AG20443 (cell line): ENCODE results near the gene HMSD.

Source experiments
- DNase-seq: peaks from one replicate; pipeline ENCODE4 v3.0.0; 2012; ENCODE audit warnings: low spot score, mixed read lengths

Gene HMSD

DNA sequence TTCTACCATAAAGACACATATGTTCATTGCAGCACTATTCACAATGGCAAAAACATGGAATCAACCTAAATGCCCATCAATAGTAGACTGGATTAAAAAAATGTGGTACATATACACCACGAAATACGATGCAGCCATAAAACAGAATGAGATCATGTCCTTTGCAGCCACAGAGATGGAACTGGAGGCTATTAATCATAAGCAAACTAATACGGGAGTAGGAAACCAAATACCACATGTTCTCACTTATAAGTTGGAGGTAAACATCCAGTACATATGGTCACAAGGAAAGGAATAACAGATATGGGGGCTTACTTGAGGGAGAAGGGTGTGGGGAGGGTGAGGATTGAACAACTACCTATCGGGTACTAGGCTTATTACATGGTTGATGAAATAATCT lies 7.7 kb downstream of the HMSD start:
- no peak for DNase-seq

GRCh38 chr18:63960891-63961290 lies 11.8 kb downstream of the HMSD start:
- no peak for DNase-seq

GRCh38 chr18:63961435-63961980 lies 12.4 kb downstream of the HMSD start:
- DNase-seq: no peak

- DNase-seq: no peak
These were observed 13.0 kb downstream of the HMSD start for GRCh38 chr18:63962137-63962536.

GRCh38 chr18:63963615-63964256 lies 14.6 kb downstream of the HMSD start:
- peak; percentile 56 for DNase-seq

GRCh38 chr18:63964908-63965307 lies 15.8 kb downstream of the HMSD start:
- no peak for DNase-seq

DNA sequence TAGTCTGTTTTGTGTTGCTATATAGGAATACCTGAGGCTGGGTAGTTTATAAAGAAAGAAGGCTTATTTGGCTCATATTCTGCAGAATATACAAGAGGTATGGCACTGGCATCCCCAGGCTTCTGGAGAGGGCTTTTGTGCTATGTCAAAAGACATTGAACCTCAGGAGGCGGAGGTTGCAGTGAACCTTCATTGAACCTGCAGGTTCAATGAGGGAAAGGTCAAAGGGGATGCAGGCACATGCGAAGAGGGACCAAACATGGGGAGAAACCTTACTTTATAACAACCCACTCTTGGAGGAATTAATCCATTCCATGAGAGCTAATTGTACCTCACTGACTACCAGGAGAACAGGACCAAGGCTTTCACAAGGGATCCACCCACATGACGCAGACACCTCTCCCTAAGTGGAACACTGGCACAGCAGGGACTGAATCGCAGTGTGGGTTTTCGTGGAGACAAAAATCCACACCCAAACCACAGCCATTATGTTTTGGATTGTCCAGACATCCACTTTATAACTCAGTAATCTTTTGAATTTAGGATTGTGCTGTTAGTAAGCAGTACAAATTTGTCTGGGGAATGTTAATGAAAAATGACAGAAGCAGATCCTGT lies 16.7 kb downstream of the HMSD start:
- DNase-seq: no peak

GRCh38 chr18:63969942-63970808 lies 21.1 kb downstream of the HMSD start, which contains the start of gene SERPINB8:
Gene SERPINB8 (plus strand): TSS chr18:63970081. CDS start chr18:63978309, 8,228 bp downstream.
- DNase-seq: peak; percentile 96

DNA sequence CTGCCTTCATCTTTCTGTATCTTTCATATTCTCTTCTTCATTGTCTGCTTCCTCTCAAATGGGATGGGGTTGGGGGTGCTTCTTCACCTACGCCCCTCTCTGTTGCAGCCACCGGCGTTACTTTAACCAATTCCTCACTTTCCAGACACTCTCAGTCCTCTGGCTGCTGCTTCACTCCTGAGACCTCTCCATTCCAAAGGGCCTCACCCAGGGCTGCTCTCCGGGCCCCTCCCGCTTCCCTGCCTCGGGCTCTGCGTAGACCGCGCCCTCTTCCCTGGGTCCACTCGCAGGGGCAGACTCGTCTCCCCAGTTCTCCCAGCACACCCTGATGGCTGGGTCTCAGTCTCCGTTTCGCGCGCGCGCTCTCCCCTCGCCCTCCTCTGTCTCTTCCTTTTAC lies 21.7 kb downstream of the HMSD start:
- DNase-seq: peak; percentile 80

DNA sequence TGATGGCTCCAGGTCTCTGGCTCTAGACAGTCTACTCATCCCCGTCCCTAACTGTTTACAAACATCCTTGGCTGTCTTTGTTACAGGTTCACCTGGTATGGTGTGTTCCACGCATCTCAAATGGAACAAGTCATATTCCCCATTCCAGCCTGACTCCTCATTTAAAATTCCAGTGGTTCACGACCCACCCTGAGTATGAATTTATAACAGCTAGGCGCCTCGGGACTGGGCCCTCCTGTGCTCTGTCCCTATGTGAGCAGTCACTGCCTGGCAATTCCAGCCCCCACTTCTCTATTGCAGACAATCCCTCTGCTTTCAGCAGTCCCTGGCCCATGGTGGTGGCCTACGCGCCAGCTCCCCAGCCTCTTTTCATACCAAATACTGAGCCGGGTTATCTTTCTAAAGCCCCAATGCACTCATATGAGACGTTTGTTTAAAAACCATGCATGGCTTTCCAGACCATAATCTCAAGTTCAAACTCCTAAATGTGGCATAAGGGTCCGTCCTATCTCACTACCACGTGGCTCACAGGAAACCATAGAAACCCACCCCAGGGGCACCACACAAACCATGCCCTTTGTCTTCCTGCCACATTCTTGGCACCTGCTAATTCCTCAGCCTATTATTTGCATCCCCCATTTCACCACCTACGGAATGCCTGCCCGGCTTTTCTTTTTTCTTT lies 22.4 kb downstream of the HMSD start:
- no peak for DNase-seq

- DNase-seq: no peak
These were observed 22.9 kb downstream of the HMSD start for GRCh38 chr18:63972002-63972376.

DNA sequence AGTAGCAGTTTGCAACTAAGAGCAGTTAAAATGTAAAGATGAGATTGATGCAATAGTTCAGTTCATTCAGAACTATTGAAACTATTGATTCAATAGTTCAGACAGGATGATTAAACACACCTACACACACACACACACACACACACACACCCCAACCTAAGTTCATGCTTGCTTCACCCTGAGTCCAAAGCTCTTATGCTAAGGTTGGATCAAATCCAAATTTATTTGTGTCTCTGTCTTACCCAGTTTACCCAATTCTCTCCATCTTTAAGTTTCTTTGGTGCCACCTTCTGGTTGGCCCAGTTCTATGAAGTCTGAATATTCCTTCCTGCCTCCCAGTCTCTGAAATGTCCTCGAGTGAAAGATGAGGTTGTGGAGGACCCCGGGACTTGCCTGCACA lies 25.9 kb downstream of the HMSD start:
- DNase-seq: peak; percentile 25

- DNase-seq: no peak
These were observed 26.5 kb downstream of the HMSD start for GRCh38 chr18:63975628-63976027.

- DNase-seq: no peak
These were observed 27.9 kb downstream of the HMSD start for GRCh38 chr18:63977040-63977439.

DNA sequence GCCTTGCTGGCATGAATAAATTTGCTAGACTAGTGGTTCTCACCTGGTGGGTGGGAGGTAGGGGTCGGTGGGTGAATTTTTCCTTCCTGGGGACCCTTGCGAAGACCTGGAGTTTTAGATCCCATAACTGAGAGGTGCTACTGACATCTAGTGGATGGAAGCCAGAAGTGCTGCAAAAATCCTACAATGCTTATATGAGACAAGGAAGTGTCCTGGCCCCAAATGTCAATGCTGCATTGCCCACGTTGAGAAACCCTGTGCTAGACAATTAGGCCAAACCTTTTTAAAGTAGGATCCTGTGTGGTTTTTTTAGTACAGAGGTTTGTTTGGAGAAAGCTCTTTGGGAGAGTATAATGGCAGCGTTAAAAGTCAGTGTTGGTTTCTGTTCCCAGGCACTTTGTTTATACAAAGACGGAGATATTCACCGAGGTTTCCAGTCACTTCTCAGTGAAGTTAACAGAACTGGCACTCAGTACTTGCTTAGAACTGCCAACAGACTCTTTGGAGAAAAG lies 30.4 kb downstream of the HMSD start:
- DNase-seq: peak; percentile 79

DNA sequence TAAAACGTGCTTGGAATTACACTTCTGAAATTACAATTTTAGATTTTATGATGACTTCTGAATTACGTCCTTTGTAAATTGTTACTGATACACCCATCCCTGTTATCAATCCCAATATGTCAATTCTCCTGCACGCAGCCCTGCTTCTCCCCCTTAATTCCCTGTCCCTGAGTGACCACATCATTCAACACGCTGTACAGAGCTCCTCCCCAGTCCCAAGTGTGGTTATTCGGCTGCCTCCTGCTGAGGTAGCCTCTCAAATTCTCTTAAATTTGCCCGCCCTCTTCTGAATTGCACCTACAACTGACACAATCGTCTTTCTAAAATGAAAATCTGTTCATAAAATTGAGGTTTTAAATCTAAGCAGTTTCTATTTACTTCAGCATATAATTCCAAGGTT lies 30.9 kb downstream of the HMSD start:
- DNase-seq: peak; percentile 30

DNA sequence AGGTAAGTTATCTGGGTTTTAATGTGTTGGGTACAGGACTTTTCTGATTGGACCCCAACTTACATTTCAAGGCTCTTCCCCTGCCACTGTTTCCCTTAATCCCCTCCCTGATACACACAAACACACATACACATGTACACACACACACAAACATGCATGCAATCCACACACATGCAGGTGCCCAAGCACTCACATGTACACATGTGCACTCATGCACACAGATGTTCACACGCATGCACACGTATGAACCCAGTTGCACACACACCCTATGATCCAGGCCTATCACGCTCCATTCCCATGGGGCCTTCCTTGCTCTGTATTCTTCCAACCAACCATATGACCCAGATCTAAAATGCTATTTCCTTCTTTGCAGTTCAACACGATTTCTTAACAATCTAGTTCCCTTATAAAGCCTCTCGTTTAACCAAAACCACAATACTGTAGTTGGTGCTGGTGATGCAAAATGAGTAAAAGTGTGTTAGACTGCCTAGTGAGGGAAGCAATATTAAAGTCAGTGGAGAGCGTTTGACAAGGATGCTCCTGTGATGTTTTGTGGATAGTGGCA lies 31.9 kb downstream of the HMSD start:
- no peak for DNase-seq

DNA sequence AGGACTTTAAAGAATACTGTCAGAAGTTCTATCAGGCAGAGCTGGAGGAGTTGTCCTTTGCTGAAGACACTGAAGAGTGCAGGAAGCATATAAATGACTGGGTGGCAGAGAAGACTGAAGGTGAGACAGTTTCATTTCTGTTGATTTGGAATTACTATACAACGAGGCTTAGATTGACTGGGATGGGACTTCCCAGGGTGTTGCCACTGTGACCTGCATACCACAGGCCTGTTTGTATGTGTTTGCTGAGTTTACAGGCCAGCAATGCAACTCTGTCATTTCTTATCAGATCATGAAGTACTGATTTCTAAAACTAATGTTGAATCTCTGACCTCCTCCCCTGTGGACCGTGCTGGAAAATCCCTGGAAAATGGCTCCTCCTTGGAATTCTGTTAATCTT lies 32.6 kb downstream of the HMSD start:
- no peak for DNase-seq

GRCh38 chr18:63982361-63982760 lies 33.3 kb downstream of the HMSD start:
- no peak for DNase-seq

DNA sequence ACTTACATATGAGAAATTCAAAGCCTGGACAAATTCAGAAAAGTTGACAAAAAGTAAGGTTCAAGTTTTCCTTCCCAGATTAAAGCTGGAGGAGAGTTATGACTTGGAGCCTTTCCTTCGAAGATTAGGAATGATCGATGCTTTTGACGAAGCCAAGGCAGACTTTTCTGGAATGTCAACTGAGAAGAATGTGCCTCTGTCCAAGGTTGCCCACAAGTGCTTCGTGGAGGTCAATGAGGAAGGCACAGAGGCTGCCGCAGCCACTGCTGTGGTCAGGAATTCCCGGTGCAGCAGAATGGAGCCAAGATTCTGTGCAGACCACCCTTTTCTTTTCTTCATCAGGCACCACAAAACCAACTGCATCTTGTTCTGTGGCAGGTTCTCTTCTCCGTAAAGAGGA lies 37.8 kb downstream of the HMSD start:
- DNase-seq: no peak

DNA sequence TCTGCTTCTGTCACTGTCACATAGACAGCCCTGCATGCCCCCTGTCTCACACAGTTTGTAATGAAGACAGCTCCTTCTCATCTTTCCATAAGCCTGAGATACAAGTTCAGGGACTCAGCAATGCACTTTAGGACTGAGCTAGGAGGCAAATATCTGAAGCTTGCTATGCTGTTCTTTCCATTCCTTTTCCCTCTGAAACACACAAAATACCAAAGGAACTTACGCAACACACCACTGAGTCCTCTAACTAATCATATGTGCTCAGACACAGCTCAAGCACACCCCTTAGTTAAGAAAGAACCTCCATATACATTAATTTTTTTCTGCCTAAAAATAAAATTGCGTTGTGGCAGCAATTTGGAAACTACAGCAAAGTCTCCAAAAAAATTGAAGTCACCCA lies 38.6 kb downstream of the HMSD start:
- DNase-seq: no peak

DNA sequence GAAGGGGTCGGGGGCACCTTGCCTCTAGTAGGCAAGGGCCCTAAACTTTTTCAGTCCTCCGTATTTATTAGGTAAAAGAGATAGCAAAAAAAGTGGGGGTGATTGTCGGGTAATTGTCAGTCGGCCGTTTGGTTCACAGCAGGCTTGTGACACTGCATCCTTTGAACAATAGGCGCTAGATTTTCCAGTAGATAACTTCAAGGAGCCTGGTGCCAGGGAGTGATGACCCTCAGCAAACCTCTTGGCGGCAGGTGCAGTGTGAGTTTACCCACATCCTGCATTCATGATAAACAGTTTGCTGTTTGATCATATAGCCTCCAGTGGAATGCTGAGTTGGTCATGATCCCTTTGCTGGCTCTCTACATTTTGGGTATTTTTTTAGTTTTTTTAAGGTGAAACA lies 43.6 kb downstream of the HMSD start:
- no peak for DNase-seq
